ENCODE results near the gene HLA-DRA. TPM values are rescaled to one million over a fixed set of nuclear protein-coding genes. Genes with fewer than 3 reads are reported as not detected.

HLA-DRA gene
- total RNA-seq, 1 experiment from 2014 or later, result 2.8 TPM

DNA sequence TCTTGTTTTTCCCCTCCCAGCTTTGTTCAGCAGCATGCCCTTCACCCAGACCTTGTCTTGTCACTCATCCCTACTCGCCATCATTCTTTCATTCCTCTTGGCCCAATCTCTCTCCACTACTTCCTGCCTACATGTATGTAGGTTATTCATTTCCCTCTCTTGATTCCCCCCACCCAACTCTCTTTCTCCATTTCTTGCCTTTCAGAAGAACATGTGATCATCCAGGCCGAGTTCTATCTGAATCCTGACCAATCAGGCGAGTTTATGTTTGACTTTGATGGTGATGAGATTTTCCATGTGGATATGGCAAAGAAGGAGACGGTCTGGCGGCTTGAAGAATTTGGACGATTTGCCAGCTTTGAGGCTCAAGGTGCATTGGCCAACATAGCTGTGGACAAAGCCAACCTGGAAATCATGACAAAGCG, 2.6 kb downstream of the HLA-DRA start:
- no peak overlapping the region for H3K27ac Mint-ChIP-seq
- ATAC-seq (no peak), DNase-seq (ENCODE audit: low spot score) (no peak)
- H3K9me3 Mint-ChIP-seq, result 0 out of 2 replicates have a peak, but pooled peaks cover 3% of the 10 kb centered on the region
- H3K4me1 Mint-ChIP-seq, result peaks cover 4% of the 10 kb centered on the region
- peaks cover 28% of the 10 kb centered on the region for H3K27me3 Mint-ChIP-seq (ENCODE audit: low read depth)
- H3K4me3 Mint-ChIP-seq, result no peak overlapping the region
- TF ChIP-seq STAT6 (CRISPR knock-in tag; conservative IDR thresholded peaks at IDR 0.05; ENCODE audit: low read depth) (no peak), SMAD4 (CRISPR knock-in tag; IDR thresholded peaks at IDR 0.05) (no peak), JUN (CRISPR knock-in tag; IDR thresholded peaks at IDR 0.05) (no peak)
- TF ChIP-seq, protein P1, sequence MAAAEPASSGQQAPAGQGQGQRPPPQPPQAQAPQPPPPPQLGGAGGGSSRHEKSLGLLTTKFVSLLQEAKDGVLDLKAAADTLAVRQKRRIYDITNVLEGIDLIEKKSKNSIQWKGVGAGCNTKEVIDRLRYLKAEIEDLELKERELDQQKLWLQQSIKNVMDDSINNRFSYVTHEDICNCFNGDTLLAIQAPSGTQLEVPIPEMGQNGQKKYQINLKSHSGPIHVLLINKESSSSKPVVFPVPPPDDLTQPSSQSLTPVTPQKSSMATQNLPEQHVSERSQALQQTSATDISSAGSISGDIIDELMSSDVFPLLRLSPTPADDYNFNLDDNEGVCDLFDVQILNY (CRISPR knock-in tag; IDR thresholded peaks at IDR 0.05), result no peak
- H3K36me3 Mint-ChIP-seq, result no peaks in the 10 kb centered on the region
- ChIA-PET CTCF (interaction anchor here (0.5 kb wide), 1 partner anchor 188 kb away, joined by 3 read pairs; no protein-coding TSS in a partner anchor), POLR2A (no interaction called here)

DNA sequence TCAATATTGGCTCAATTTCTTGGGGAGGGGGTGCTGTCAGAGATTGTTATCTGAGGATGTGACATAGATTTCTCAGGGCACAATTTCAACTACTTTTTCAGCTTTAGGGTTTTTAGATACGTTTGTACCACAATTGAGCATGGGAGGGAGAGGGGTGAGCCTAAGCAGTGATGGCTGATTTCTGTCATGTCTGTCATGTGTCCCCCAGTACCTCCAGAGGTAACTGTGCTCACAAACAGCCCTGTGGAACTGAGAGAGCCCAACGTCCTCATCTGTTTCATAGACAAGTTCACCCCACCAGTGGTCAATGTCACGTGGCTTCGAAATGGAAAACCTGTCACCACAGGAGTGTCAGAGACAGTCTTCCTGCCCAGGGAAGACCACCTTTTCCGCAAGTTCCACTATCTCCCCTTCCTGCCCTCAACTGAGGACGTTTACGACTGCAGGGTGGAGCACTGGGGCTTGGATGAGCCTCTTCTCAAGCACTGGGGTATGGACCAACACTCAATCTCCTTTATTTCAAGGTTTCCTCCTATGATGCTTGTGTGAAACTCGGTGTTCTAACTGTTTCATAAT, 3.4 kb downstream of the HLA-DRA start:
- H3K27me3 Mint-ChIP-seq (ENCODE audit: low read depth), result peaks cover 28% of the 10 kb centered on the region
- no peak overlapping the region for H3K27ac Mint-ChIP-seq
- H3K4me3 Mint-ChIP-seq, result no peak overlapping the region
- H3K9me3 Mint-ChIP-seq, result 0 out of 2 replicates have a peak, but pooled peaks cover 3% of the 10 kb centered on the region
- H3K4me1 Mint-ChIP-seq, result peaks cover 4% of the 10 kb centered on the region
- H3K36me3 Mint-ChIP-seq, result no peaks in the 10 kb centered on the region
- DNase-seq (ENCODE audit: low spot score), result no peak
- ATAC-seq, result no peak
- POLR2A ChIA-PET, result no interaction called here
- CTCF ChIA-PET, result no interaction called here
- TF ChIP-seq NFYB (CRISPR knock-in tag; conservative IDR thresholded peaks at IDR 0.05; ENCODE audit: low read depth) (no peak), OVOL2 (CRISPR knock-in tag; IDR thresholded peaks at IDR 0.05; ENCODE audit: borderline replicate concordance) (no peak), CREM (CRISPR knock-in tag; IDR thresholded peaks at IDR 0.05) (no peak), ZNF219 (CRISPR knock-in tag; IDR thresholded peaks at IDR 0.05; ENCODE audit: borderline replicate concordance) (no peak), CREB1 (CRISPR knock-in tag; IDR thresholded peaks at IDR 0.05) (no peak), TP53 (CRISPR knock-in tag; IDR thresholded peaks at IDR 0.05) (no peak), ZNF232 (CRISPR knock-in tag; IDR thresholded peaks at IDR 0.05) (no peak), JUN (CRISPR knock-in tag; IDR thresholded peaks at IDR 0.05) (no peak), MXD4 (CRISPR knock-in tag; IDR thresholded peaks at IDR 0.05; ENCODE audit: borderline replicate concordance) (no peak), RORB (CRISPR knock-in tag; IDR thresholded peaks at IDR 0.05) (no peak), MYBL2 (CRISPR knock-in tag; IDR thresholded peaks at IDR 0.05) (no peak), FOXP1 (CRISPR knock-in tag; IDR thresholded peaks at IDR 0.05; ENCODE audit: borderline replicate concordance) (no peak), ATF2 (CRISPR knock-in tag; IDR thresholded peaks at IDR 0.05; ENCODE audit: borderline replicate concordance, low read depth) (no peak), E2F4 (CRISPR knock-in tag; IDR thresholded peaks at IDR 0.05; ENCODE audit: borderline replicate concordance, low read depth) (no peak), TEAD1 (CRISPR knock-in tag; IDR thresholded peaks at IDR 0.05) (no peak), ZBTB43 (CRISPR knock-in tag; IDR thresholded peaks at IDR 0.05) (no peak)
- TF ChIP-seq, protein P2, sequence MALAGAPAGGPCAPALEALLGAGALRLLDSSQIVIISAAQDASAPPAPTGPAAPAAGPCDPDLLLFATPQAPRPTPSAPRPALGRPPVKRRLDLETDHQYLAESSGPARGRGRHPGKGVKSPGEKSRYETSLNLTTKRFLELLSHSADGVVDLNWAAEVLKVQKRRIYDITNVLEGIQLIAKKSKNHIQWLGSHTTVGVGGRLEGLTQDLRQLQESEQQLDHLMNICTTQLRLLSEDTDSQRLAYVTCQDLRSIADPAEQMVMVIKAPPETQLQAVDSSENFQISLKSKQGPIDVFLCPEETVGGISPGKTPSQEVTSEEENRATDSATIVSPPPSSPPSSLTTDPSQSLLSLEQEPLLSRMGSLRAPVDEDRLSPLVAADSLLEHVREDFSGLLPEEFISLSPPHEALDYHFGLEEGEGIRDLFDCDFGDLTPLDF (CRISPR knock-in tag; IDR thresholded peaks at IDR 0.05), result no peak
